OCI-LY3 (cell line): ENCODE results near the gene PCBP3.

Experiments used
- CTCF ChIP-seq: fragments of 200-600, 300-600 bp; sonication (generic); IDR thresholded peaks from 2 replicates; pipeline ENCODE4 v1.5.1; 2014; ENCODE audit warnings: antibody characterized with exemption, low read length, low read depth
- EZH2phosphoT487 ChIP-seq: fragments of 200-600 bp; shearing (Covaris generic); IDR thresholded peaks from 2 replicates; pipeline ENCODE4 v1.6.1; 2018; ENCODE audit warnings: antibody characterized with exemption, mixed run types, low read depth

GRCh38 chr21:45831991-45832740 lies 188.6 kb downstream of the PCBP3 start:
- TF ChIP-seq CTCF (no peak), EZH2phosphoT487 (no peak)
